ENCODE measurements around the gene CHIA. TPM values are rescaled to one million over a fixed set of nuclear protein-coding genes. Genes with fewer than 3 reads are reported as not detected.

CHIA gene
- total and polyA plus RNA-seq, 2 of the 13 experiments (the other 11 are each of a cell fraction or from before 2014, with no cell fraction given), result not detected

- no peak for TF ChIP-seq ZNF20 (CRISPR knock-in tag; IDR thresholded peaks at IDR 0.05)
- TF ChIP-seq SP140L (CRISPR knock-in tag; IDR thresholded peaks at IDR 0.05; ENCODE audit: borderline replicate concordance), result no peak
- no peak for TF ChIP-seq ZFX (CRISPR knock-in tag; IDR thresholded peaks at IDR 0.05; ENCODE audit: low read depth)
- TF ChIP-seq, protein P1, sequence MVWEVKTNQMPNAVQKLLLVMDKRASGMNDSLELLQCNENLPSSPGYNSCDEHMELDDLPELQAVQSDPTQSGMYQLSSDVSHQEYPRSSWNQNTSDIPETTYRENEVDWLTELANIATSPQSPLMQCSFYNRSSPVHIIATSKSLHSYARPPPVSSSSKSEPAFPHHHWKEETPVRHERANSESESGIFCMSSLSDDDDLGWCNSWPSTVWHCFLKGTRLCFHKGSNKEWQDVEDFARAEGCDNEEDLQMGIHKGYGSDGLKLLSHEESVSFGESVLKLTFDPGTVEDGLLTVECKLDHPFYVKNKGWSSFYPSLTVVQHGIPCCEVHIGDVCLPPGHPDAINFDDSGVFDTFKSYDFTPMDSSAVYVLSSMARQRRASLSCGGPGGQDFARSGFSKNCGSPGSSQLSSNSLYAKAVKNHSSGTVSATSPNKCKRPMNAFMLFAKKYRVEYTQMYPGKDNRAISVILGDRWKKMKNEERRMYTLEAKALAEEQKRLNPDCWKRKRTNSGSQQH (CRISPR knock-in tag; IDR thresholded peaks at IDR 0.05; ENCODE audit: low read depth), result no peak
- no peak for TF ChIP-seq ZBTB38 (CRISPR knock-in tag; IDR thresholded peaks at IDR 0.05)
- no peak for TF ChIP-seq ZNF839 (CRISPR knock-in tag; IDR thresholded peaks at IDR 0.05; ENCODE audit: borderline replicate concordance)
- TF ChIP-seq ZBTB2 (CRISPR knock-in tag; IDR thresholded peaks at IDR 0.05; ENCODE audit: low read depth), result no peak
Measured at GRCh38 chr1:111267801-111268508, 22.7 kb upstream of the CHIA start (continued).

DNA sequence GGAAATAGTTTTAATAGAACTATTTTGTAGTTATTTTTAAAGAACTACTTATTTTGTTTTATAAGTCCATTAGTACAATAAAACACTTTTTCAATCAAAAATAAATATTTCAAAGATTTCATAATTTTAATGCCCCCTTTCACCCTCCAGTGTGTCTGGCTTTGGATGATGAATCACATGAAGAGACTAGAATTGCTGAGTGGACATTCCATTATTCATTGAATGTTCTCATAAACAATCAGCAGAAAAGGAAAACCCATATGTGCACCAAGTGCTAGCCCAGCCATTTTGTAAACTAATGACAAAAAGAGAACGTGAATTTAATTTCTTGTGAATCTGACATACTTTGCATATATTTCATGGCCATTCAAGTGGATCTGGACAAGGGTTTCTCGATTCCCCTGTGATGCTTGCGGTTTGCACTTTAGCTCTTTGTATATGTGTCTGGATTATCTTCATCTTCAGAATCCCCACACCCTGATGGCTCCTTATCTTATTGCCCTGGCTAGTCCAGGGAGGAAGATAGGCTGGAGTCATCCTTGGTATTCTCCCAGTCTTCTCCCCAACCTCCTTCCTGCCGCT, 20.7 kb upstream of the CHIA start:
- Histone ChIP-seq H3K36me3 (replicated peaks in 1 of 2; ENCODE audit: control insufficient read depth in 1 of 2, insufficient read depth in 2 of 2, low read length in 2 of 2) (no peaks in the 10 kb centered on the region), H3K27me3 (ENCODE audit: control insufficient read depth in 1 of 2, insufficient read depth in 2 of 2, low read length in 2 of 2) (peaks cover 0 to 3% of the 10 kb centered on the region in 2 experiments; a peak in 3 of 5 replicates), H2AFZ (ENCODE audit: low read length) (peak overlapping the region; percentile 24), H4K20me1 (ENCODE audit: insufficient read depth, low read length) (no peaks in the 10 kb centered on the region), H3K4me2 (ENCODE audit: low read depth, low read length) (0 out of 2 replicates have a peak overlapping the region, but pooled peaks have one; percentile 23), H3K79me2 (ENCODE audit: insufficient read depth, low read length) (no peaks in the 10 kb centered on the region), H3K27ac (ENCODE audit: extremely low read length, insufficient read depth, low read length) (no peak overlapping the region), H3K9ac (ENCODE audit: insufficient read depth, low read depth, low read length) (no peak overlapping the region), H3K4me1 (ENCODE audit: insufficient read depth, low read length) (peaks cover 8% of the 10 kb centered on the region), H3K4me3 (replicated peaks in 1 of 3; ENCODE audit: insufficient read depth in 1 of 3, low read depth in 2 of 3, low read length in 3 of 3) (no peak overlapping the region), H3K9me3 (ENCODE audit: low read length) (no peaks in the 10 kb centered on the region)
- no peak for FAIRE-seq
- intact Hi-C loops (cut with micrococcal nuclease; ENCODE audit: unreplicated experiment) (no loop called here), in situ Hi-C loops (cut with HindIII; ENCODE audit: extremely low pct_ligation_motif_present, low pct_unique_long_range_greater_than_20kb) (no loop called here)
- ChIA-PET CTCF (ENCODE audit: low intra/inter-chr PET ratio, low total read pairs) (interaction anchor here (1.4 kb wide), 1 partner anchor 48 kb away, joined by 4 read pairs; no protein-coding TSS in a partner anchor), POLR2A (no interaction called here)
- WGBS (ENCODE audit: low lambda C conversion rate), result 62% methylated on average over 4 of the region's 4 CpGs
- ATAC-seq, result no peak
- DNase-seq (ENCODE audit: low spot score), result no peak
- no TSS peak for BruUV-seq (replicated peaks)
- TF ChIP-seq, protein P2, sequence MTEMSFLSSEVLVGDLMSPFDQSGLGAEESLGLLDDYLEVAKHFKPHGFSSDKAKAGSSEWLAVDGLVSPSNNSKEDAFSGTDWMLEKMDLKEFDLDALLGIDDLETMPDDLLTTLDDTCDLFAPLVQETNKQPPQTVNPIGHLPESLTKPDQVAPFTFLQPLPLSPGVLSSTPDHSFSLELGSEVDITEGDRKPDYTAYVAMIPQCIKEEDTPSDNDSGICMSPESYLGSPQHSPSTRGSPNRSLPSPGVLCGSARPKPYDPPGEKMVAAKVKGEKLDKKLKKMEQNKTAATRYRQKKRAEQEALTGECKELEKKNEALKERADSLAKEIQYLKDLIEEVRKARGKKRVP (CRISPR knock-in tag; IDR thresholded peaks at IDR 0.05), result no peak
- TF ChIP-seq ZFP82 (CRISPR knock-in tag; IDR thresholded peaks at IDR 0.05; ENCODE audit: borderline replicate concordance), result no peak
- TF ChIP-seq MAFK (conservative IDR thresholded peaks at IDR 0.05 in 1 of 2, IDR thresholded peaks at IDR 0.05 in 1 of 2; ENCODE audit: low read length in 2 of 2), result peak; percentile 87 to 90
- no peak for TF ChIP-seq ATRX (CRISPR knock-in tag; IDR thresholded peaks at IDR 0.05; ENCODE audit: borderline replicate concordance)
- TF ChIP-seq, protein P3, sequence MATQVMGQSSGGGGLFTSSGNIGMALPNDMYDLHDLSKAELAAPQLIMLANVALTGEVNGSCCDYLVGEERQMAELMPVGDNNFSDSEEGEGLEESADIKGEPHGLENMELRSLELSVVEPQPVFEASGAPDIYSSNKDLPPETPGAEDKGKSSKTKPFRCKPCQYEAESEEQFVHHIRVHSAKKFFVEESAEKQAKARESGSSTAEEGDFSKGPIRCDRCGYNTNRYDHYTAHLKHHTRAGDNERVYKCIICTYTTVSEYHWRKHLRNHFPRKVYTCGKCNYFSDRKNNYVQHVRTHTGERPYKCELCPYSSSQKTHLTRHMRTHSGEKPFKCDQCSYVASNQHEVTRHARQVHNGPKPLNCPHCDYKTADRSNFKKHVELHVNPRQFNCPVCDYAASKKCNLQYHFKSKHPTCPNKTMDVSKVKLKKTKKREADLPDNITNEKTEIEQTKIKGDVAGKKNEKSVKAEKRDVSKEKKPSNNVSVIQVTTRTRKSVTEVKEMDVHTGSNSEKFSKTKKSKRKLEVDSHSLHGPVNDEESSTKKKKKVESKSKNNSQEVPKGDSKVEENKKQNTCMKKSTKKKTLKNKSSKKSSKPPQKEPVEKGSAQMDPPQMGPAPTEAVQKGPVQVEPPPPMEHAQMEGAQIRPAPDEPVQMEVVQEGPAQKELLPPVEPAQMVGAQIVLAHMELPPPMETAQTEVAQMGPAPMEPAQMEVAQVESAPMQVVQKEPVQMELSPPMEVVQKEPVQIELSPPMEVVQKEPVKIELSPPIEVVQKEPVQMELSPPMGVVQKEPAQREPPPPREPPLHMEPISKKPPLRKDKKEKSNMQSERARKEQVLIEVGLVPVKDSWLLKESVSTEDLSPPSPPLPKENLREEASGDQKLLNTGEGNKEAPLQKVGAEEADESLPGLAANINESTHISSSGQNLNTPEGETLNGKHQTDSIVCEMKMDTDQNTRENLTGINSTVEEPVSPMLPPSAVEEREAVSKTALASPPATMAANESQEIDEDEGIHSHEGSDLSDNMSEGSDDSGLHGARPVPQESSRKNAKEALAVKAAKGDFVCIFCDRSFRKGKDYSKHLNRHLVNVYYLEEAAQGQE (IDR thresholded peaks at IDR 0.05; ENCODE audit: borderline replicate concordance in 1 of 2, low read depth in 1 of 2, low read length in 2 of 2), result no peak
- TF ChIP-seq ZNF550 (CRISPR knock-in tag; IDR thresholded peaks at IDR 0.05; ENCODE audit: borderline replicate concordance), result no peak
- TF ChIP-seq MAFF (IDR thresholded peaks at IDR 0.05; ENCODE audit: low read depth, low read length), result peak; percentile 88

Measured in HepG2 (cell line).